Stimulated activated CD4-positive, alpha-beta T cell treated with anti-CD3 and anti-CD28 coated beads, Interleukin-1b, Interleukin-23, amount 100 ng/mL, for 24 hours (primary cell): ENCODE results near the gene GGCT.
"Not testable (repeated sequence)": the region's sequence is repeated elsewhere in the genome, so short reads cannot be mapped to it uniquely, and the experiment has no call there.

Experiments
- DNase-seq, 4 experiments: peaks; one replicate each; pipeline ENCODE4 v3.0.0-alpha.2; 2020; ENCODE audit warnings: low read depth in 4 of 4, low spot score in 1 of 4

The GGCT gene

DNA sequence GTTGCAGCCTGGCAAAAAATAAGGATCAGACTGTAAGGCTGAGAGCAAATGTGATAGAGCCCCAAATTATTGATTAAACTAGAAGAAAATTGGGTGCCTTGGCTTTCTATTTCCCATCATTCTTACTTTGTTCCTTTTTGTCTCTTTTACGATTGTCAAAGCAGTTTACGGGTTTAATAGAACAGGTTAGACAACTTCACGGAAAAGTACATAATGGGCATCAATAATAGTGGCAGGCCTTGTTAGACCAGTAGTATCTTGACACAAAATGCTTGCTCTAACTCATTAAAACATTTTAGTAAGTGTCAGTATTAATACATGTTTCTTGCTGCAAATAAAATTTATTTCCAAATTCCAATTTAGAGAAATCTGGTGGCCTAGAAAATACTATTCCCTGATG, 14.5 kb upstream of the GGCT start:
- no peak for DNase-seq

DNA sequence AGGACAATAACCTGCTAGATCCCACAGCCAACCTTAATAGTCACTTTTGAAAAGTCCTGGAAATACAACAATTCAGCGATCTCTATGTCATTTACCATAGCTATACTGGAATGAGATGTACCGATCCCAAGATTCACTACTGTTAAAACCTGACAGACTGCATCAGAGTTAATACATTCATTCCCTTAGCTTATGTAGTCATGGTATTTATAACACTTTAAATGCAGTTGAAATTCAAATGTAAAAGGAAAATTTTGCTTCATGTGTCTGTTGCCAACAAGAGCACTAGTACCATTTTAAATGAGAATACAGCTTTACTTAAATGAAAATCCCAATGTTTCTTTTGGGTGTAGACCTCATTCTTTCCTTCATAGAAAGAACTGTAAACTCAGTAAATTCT, 11.1 kb upstream of the GGCT start:
- DNase-seq = no peak

DNA sequence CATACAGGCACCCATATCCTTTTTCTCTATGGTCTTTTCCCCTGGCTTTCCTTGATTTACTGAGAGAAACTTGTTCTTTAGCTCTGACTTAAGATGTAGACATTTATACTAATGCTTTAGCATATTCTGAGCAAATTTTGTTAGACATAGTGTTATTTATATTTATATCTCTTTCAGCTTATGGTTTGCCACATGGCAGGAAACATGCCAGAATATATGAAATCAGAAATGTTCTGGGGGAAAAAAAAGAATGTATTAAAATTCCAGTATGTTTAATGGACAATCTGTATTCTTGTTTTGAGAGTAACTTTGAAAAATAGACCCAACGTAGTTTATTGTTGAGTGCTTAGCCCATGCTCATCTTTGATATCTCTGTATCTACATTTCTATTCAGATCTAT, 10.1 kb upstream of the GGCT start:
- no peak for DNase-seq

DNA sequence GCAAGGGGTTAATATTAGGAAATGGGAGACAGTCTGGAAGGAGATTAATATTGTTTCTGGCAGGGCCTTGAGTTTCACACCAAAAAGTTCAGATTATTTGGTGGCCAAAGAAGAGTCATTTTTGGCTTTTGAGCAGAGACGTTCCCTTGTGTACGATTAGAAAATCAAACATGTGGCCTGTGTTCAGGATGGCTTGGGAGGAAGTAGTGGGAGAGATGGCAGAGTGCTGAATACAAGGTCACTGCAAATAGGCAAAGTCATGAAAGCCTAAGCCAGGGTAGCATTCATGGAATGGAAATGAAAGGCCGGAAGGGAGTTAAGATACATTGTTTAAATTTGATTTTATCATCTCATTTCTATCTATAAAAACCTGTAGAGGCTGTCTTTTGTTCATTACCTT, 9.5 kb upstream of the GGCT start:
- no peak for DNase-seq

DNA sequence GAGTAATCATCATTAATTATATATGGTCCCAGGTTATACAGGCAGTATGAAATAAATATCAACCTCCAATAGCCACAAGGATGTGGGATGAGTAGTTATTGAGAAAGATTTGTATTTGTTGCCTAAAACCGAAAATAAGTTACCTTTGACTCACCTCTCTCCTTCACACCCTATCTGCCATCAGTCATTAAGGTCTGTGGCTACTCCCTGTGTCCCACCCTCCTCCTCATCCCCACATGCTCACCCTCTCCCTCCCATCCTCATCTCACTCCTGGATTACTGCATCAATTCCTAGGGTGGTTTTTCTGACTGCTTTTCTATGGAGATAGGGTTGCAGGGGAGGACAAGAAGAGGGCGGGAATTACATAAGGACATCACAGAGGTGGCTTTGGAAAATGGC, 9.1 kb upstream of the GGCT start:
- DNase-seq = no peak

DNA sequence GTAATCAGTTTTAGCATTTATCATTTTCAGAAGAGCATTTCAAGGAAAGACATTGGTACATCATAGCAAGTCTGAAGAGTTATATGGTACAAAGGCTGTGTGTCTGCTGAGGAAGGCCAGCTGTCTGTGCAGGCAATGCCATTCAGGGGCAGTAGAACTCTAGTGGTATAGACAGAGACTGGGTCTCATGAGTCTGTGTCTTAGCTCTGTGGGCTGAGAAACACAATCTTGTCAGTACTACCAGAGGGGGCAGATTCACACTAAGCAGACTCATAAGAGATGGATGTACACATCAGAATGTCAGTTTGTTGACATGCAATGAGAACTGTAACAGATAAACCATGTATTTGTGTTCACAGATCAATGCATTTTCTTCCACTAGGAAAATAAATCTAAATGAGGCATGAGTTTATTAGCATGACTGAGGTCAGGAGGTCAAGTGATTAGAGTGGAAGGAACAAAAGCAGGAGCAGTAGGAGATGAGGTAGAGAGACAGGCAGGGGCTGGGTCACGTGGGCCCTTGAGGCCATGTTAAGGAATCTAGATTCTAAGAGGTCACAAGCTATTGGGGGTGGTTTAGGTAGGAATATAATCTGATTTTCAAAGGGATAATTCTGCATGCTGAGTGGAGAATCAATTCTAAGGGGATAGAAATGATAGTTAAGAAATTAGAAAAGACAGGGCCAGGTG, 7.5 kb upstream of the GGCT start:
- no peak for DNase-seq

DNA sequence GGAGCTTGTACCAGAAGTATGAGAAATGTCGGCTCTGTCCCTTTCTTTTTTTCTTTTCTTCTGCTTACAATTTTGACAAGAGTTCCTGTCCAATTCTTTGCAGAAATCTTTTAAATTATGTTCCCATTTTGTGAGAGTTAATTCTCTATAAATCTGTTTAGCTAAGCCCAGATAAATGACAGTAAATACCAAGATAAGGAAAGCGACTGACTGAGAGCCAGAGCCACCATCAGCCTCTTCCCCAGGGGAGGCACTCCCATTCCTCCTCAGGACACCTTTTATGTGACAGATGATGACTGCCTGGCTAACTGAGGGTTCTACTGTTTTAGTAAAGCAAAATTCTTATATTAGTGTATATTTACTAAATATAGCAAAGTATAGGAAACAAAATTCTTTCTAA, 6.9 kb upstream of the GGCT start:
- DNase-seq = no peak

DNA sequence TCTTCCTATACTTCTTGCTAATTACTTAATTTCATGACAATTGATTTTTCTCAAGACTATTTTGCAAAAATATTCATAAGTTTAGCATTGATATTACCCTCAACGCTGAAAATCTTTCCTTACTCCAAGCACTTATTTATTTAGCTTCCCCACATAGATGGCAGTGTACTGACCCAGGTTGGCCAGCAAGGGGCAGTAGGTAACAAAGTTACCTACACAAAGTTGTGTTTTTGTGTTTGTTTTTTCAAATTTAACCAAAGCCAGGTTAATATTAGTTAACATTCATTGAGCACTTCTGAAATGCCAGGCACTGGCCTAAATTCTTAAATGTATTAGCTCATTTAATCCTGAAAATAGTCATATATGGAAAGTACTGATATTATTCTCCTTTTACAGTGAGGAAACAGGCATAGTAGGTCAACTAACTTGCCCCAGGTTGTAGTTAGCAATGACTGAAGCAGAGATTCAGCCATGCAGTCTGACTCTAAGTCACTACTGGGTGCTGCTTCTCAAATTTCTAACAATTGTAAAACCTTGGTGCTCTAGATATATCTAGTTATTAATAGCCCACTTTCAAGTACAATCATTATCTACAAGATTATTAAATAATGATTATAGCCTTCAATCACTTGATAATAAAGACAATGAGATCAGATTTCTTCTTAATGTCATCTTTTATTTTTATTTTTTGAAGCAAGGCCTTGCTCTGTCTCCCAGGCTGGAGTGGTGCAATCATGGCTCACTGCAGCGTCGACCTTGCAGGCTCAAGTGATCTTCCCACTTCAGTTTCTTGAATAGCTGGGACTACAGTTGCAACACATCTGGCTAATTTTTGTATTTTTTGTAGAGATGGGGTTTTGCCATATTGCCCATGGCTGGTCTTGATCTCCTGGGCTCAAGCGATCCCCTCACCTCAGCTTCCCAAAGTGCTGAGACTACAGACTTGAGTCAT, 5.8 kb upstream of the GGCT start:
- peak in 2 of 4 experiments; percentile 10 to 11 for DNase-seq

DNA sequence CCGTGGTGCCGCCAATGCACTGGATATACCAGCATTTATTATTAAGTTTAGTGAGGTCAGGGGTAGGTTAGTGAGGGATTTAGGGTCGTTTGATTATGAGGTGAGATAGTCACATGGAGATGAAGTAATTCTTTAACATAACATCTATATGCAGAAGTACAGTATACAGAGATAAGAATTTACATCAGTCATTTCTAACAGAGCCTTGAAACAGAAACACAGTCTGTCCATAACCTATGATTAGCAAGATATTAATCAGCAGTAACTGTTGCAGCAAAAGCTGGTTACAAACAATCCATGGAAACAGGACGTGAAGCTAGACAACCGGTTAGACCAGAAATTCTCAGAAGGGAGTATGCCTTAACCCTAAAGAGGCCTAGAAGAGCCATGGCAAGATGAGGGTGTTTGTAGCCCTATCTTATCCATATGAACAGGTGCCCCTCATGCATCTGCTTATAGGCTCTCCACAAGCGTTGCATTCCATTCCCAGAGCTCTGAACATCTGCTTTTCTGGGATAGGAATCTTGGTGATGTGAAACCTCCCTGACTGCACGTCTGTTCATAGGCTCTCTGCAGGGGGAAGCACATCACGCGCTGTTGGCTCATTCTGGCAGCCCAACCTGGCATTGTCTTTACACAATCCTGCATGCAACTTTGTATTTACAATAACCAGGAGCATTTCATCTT, 4.7 kb upstream of the GGCT start:
- not testable (repeated sequence) for DNase-seq

DNA sequence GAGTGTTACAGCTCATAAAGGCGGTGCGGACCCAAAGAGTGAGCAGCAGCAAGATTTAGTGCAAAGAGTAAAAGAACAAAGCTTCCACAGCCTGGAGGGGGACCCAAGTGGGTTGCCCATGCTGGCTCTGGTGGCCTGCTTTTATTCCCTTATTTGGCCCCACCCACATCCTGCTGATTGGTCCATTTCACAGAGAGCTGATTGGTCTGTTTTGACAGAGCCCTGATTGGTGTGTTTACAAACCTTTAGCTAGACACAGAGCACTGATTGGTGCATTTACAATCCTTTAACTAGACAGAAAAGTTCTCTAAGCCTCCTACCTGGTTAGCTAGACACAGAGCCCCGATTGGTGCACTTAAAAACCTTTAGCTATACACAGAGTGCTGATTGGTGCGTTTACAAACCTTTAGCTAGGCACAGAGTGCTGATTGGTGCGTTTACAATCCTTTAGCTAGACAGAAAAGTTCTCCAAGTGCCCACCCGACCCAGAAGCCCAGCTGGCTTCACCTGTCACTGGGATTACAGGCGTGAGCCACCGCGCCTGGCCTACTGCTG, 2.8 kb upstream of the GGCT start:
- DNase-seq = not testable (repeated sequence)

DNA sequence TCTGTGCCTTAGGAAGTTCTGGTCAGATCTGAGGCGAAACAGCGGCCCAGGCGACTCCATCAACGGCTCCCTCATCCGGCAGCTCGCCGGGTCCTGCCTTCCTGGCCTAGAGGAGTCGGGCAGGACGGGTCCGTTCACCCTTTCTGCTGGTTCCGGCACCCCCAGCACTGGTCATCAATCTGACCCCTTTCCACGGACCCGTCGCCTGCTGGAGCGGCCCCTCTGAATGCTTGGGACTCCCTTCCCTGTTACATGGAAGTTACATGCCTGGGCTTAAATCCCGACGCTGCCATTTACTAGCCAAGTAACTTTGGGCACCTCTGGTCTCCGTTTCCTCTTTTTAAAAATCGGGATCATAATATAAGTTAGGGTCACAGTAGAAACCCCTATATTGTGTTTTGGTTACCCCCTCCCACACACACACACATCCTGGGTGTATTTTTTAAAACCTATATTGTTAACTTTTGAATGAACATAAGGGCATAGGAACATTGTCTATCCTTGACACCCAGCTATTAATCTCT, 607 bp upstream of the GGCT start:
- no peak for DNase-seq

DNA sequence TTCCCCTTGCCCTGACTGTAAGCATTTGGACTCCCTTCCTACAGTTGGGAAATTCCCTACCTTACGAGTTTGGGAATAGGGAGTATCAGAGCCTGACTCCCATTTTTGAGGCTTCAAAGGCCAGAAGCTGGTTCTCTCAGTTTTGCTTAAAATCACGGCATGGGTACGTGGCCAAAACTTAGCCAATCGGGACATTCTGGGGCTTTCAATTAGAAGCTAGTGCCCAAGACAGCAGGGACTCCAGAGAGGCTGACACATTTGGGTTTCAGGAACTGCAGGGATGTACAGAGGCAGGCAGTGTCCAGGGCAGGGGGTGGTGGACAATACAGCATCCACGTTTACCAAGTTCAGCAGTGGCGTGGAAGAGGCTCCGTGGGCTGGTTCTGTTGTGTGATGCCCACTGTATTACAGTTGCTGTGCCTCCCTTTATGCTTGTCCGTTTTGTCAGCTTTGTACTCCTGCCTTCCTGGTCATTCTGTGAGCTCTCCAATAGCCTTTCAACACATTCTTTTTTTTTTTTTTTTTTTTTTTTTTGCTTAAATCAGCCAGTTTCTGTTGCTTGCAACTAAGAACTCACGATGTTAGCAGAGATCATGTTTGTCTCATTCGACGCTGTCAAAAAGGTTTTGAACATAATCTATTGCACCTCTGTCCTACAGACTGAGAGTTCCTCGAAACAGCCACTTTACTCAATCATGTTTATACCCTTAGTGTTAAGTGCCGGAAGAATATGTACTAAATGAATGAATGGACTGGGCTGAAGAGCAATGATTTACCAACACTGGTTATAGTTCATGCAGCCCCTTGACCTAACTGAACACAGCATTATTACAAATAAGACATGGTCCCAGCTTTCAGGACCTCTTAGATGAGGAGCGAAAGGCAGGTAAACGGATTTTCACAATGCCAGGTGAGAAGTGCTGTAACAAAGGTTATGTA, 1.1 kb downstream of the GGCT start:
- no peak for DNase-seq

DNA sequence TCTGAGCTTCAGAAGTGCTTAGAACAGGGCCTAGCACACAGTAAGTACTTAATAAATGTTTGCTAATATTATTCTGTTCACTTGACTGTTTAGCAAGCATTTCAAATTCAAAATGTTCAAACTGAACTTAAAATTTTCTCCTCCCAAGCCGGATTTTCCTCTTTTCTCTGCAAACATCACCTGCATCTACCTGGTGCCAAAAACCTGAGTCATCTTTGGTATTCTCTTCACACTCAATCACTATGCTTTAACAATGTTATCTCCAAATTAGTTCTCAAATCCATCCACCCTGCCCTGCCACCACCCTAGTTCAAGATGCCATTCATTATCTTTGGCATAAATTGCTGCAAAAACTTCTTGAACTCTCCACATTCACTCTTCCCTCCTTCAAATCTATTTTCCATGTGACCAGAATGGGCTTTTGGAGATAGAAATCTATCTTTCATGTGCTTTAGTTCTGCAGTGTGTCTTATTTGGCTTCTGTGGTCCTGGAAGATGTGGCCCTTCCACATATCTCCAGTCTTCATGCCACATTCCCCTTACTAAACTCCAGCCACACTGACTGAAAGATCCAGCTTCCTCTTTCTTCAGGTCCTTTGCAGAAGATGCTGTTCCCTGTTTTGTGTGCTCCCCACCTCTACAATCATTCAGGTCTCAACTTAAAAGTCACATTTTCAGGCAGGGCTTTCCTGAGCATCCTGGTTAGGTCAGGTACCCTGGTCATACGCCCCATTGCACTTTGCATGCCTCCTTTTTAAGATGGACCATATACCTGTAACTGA, 2.0 kb downstream of the GGCT start:
- DNase-seq = no peak

DNA sequence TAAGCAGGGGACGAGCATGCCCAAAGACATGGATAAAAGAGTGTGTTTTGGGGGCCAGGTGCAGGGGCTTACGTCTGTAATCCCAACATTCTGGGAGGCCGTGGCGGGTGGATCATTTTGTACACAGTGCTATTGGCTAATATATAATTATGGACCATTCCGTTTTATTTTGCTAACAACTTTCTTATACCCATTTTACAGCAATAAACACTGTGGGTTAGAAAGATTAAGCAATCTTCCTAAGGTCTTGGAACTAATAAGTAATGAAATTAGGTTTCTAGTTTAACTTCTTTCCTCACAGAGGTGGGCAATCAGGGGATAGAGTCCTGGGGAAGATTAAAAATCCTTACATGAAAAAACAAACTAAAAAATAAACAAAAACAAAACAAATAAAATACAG, 3.4 kb downstream of the GGCT start:
- no peak for DNase-seq

DNA sequence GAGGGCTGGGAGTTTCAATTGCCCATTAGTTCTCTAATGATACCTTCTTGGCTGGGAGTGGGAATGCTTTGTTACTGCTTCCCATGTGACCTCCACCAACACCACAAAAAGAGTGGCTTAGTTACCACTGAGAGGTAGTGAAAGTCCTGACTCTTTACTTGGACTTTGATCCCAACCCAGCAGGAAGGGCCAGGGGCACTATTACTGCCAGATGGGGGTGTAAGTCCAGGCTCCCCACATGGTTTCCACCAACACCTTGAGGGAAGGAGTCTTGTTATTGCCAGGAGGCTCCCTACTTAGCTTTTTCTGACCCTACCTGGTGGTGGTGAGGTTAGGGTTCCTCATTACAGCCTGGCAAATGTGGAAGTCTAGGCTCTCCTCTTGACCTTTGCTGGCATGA, 11.4 kb downstream of the GGCT start:
- no peak for DNase-seq

DNA sequence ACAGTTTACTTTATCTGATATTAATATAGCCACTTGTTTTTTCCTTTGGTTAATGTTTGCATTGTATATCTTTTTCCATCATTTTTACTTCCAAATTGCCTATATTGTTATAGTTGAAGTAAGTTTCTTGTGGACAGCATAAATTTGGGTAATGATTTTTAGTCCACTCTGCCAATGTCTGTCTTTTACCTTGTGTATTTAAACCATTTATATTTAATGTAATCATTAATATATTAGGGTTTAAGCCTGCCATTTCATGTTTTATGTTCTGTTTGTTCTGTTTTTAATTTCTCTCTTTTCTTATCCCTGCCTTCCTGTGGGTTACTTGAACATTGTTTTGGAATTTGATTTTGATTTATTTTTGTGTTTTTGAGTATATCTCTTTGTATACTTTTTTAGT, 13.2 kb downstream of the GGCT start:
- no peak for DNase-seq

DNA sequence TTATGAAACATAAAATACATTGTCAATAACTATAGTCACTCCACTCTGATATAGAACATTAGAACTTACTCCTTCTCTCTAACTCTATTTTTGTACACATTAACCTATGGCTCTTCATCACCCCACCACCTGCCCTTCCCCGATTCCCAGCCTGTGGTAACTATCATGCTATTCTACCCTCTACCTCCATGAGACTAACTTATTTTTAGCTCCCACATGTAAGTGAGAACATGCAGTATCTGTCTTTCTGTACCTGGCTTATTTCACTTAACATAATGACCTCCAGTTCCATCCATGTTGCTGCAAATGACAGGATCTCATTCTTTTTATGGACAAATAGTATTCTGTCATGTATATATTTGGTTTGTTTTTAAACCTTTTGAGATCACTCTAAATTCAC, 17.3 kb downstream of the GGCT start:
- no peak for DNase-seq

DNA sequence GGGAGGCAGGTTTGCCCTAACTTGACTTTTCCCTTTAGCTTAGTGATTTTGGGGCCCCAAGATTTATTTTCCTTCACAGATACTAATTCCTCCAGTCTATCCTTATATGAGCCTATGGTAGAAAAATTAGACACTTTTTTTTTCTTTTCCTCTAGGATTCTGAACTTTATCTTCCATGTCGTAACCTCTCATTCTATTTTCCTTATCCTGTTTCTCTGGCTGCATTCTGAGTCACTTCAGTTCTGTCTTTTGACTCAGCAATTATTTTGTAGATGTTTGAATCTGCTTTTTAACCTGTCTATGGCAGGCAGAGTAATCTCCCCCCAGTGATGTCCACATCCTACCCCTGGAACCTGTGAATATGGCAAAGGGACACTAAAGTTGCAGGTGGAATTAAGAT, 19.0 kb downstream of the GGCT start:
- no peak for DNase-seq

DNA sequence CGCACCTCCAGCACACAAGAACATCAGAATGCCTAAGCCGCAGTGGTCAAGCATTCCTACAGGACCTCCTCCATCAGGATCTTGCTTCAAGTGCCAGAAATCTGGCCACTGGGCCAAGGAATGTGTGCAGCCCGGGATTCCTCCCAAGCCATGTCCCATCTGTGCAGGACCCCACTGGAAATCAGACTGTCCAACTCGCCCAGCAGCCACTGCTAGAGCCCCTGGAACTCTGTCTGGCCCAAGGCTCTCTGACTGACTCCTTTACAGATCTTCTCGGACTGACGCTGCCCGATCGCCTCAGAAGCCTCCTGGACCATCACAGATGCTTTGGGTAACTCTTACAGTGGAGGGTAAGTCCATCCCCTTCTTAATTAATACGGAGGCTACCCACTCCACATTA, 23.2 kb downstream of the GGCT start:
- DNase-seq = not testable (repeated sequence)
